Trophoblast cell (in vitro differentiated cells and primary cell): Measurements from ENCODE around the gene GOLT1B.

Experiments
- DNase-seq, 2 donors: peaks; one replicate each; pipeline ENCODE4 v3.0.0-alpha.2; 2016
- H2AFZ ChIP-seq: 2 replicates; pipeline ENCODE4 v1.6.1; 2013; ENCODE audit warnings: low read length, moderate library complexity, mild to moderate bottlenecking; ENCODE audit not compliant: insufficient read depth, poor library complexity
- H2AK5ac ChIP-seq: 2 replicates; pipeline ENCODE4 v1.6.1; 2013; ENCODE audit warnings: mild to moderate bottlenecking, low read length
- H2BK120ac ChIP-seq: 2 replicates; pipeline ENCODE4 v1.6.1; 2013; ENCODE audit warnings: low read length, mild to moderate bottlenecking, moderate library complexity; ENCODE audit not compliant: insufficient read depth, poor library complexity
- H2BK12ac ChIP-seq: 2 replicates; pipeline ENCODE4 v1.6.1; 2013; ENCODE audit warnings: mild to moderate bottlenecking, low read length, moderate library complexity
- H2BK5ac ChIP-seq: 2 replicates; pipeline ENCODE4 v1.6.1; 2013; ENCODE audit warnings: low read length, low read depth, moderate library complexity, mild to moderate bottlenecking; ENCODE audit not compliant: poor library complexity
- H3K14ac ChIP-seq: 2 replicates; pipeline ENCODE4 v1.6.1; 2013; ENCODE audit warnings: mild to moderate bottlenecking, low read length
- H3K18ac ChIP-seq: 2 replicates; pipeline ENCODE4 v1.6.1; 2013; ENCODE audit warnings: mild to moderate bottlenecking, low read length
- H3K23ac ChIP-seq: 2 replicates; pipeline ENCODE4 v1.6.1; 2013; ENCODE audit warnings: low read length
- H3K27ac ChIP-seq: 2 replicates; pipeline ENCODE4 v1.5.1; 2013; ENCODE audit warnings: low read depth, mild to moderate bottlenecking, inconsistent platforms, low read length, moderate library complexity
- H3K27me3 ChIP-seq: 2 replicates; pipeline ENCODE4 v1.6.1; 2013; ENCODE audit warnings: inconsistent platforms, mild to moderate bottlenecking, low read length, moderate library complexity; ENCODE audit not compliant: insufficient read depth
- H3K36me3 ChIP-seq, 2 experiments: 1 replicate in 1 of 2; 2 replicates in 1 of 2; pipeline ENCODE4 v1.6.1; 2013; ENCODE audit warnings: low read length in 2 of 2, mild to moderate bottlenecking in 2 of 2, moderate library complexity in 1 of 2; ENCODE audit not compliant: insufficient read depth in 2 of 2, control insufficient read depth in 1 of 2
- H3K4ac ChIP-seq: 2 replicates; pipeline ENCODE4 v1.6.1; 2013; ENCODE audit warnings: low read depth, mild to moderate bottlenecking, low read length, moderate library complexity
- H3K4me1 ChIP-seq, 2 experiments: 1 replicate in 1 of 2; 2 replicates in 1 of 2; pipeline ENCODE4 v1.6.1; 2013; ENCODE audit warnings: low read length in 2 of 2, mild to moderate bottlenecking in 2 of 2, moderate library complexity in 1 of 2; ENCODE audit not compliant: insufficient read depth in 2 of 2, control insufficient read depth in 1 of 2
- H3K4me2 ChIP-seq: 2 replicates; pipeline ENCODE4 v1.6.1; 2013; ENCODE audit warnings: inconsistent platforms, mild to moderate bottlenecking, low read length, moderate library complexity
- H3K4me3 ChIP-seq: 2 replicates; pipeline ENCODE4 v1.5.1; 2013; ENCODE audit warnings: mild to moderate bottlenecking, low read depth, low read length, inconsistent platforms
- H3K79me1 ChIP-seq: one replicate; pipeline ENCODE4 v1.6.1; 2013; ENCODE audit warnings: low read length
- H3K79me2 ChIP-seq: 2 replicates; pipeline ENCODE4 v1.6.1; 2013; ENCODE audit warnings: low read length, mild to moderate bottlenecking; ENCODE audit not compliant: control insufficient read depth, insufficient read depth, poor library complexity
- H3K9ac ChIP-seq: 2 replicates; pipeline ENCODE4 v1.6.1; 2013; ENCODE audit warnings: mild to moderate bottlenecking, low read length
- H3K9me3 ChIP-seq: 2 replicates; pipeline ENCODE4 v1.6.1; 2013; ENCODE audit warnings: low read depth, mild to moderate bottlenecking, control low read depth, inconsistent platforms, low read length; ENCODE audit not compliant: insufficient read depth
- H4K12ac ChIP-seq: 2 replicates; pipeline ENCODE4 v1.6.1; 2013; ENCODE audit warnings: low read depth, mild to moderate bottlenecking, low read length, moderate library complexity
- H4K8ac ChIP-seq: 2 replicates; pipeline ENCODE4 v1.6.1; 2013; ENCODE audit warnings: low read depth, mild to moderate bottlenecking, low read length, moderate library complexity
- H4K91ac ChIP-seq: one replicate; pipeline ENCODE4 v1.6.1; 2013; ENCODE audit warnings: low read depth, mild to moderate bottlenecking, low read length, moderate library complexity
- WGBS: extraction: QIAGEN DNeasy Blood & Tissue Kit; methylation state at CpG from one replicate; pipeline ENCODE4 v1.1.7; 2013; ENCODE audit warnings: missing lambda C conversion rate; ENCODE audit not compliant: insufficient read length, insufficient coverage; ENCODE audit errors: extremely low coverage; 5-methylcytosine and 5-hydroxymethylcytosine counted together

Gene GOLT1B

GRCh38 chr12:21566907-21567394 is 65.4 kb downstream of the GOLT1B start:
- no peak overlapping the region for H3K23ac ChIP-seq
- H3K27ac ChIP-seq: no peak overlapping the region
- DNase-seq: no peak
- H3K79me1 ChIP-seq: no peaks in the 10 kb centered on the region
- H4K8ac ChIP-seq: no peak overlapping the region
- no peaks in the 10 kb centered on the region for H3K79me2 ChIP-seq
- no peak overlapping the region for H3K9ac ChIP-seq
- no peak overlapping the region for H3K18ac ChIP-seq
- H3K4me2 ChIP-seq: no peak overlapping the region
- H3K4me1 ChIP-seq: no peaks in the 10 kb centered on the region
- no peak overlapping the region for H3K4ac ChIP-seq
- no peak overlapping the region for H2BK5ac ChIP-seq
- H4K12ac ChIP-seq: no peak overlapping the region
- H3K9me3 ChIP-seq: no peaks in the 10 kb centered on the region
- H2AFZ ChIP-seq: no peak overlapping the region
- no peak overlapping the region for H2BK120ac ChIP-seq
- no peak overlapping the region for H2AK5ac ChIP-seq
- H2BK12ac ChIP-seq: no peak overlapping the region
- no peaks in the 10 kb centered on the region for H3K36me3 ChIP-seq
- no peaks in the 10 kb centered on the region for H3K27me3 ChIP-seq
- no peak overlapping the region for H3K4me3 ChIP-seq
- H4K91ac ChIP-seq: no peak overlapping the region
- WGBS: no CpG with 5 or more reads among the region's 3 CpGs
- H3K14ac ChIP-seq: no peak overlapping the region
